PFSK-1 (cell line): Measurements from ENCODE around the gene SELENOS.

ENCODE experiments used
- POLR2AphosphoS5 ChIP-seq: IDR thresholded peaks from 2 replicates; pipeline ENCODE4 v1.6.1; 2012; ENCODE audit warnings: low read depth, mild to moderate bottlenecking, control low read depth, low read length, moderate library complexity
- REST ChIP-seq, 2 experiments: IDR thresholded peaks; 2 replicates each; pipeline versions ENCODE4 v1.6.1 to v1.8.0; 2011 to 2012; ENCODE audit warnings: low read depth in 2 of 2, low read length in 2 of 2, control low read depth in 1 of 2, inconsistent platforms in 1 of 2, mild to moderate bottlenecking in 1 of 2, moderate library complexity in 1 of 2; ENCODE audit not compliant: insufficient read depth in 1 of 2

- TF ChIP-seq POLR2AphosphoS5 (no peak), REST (IDR thresholded peaks at IDR 0.05; ENCODE audit: insufficient read depth in 1 of 2, low read depth in 2 of 2, low read length in 2 of 2) (no peak)
Measured at GRCh38 chr15:101313041-101313761, 35.9 kb upstream of the SELENOS start.
